GM12892 (cell line): ENCODE measurements around the gene SEC24B.
A peak's percentile ranks its signal among the peaks of the same experiment; 100 is the strongest.
"Not testable (repeated sequence)": the region's sequence is repeated elsewhere in the genome, so short reads cannot be mapped to it uniquely, and the experiment has no call there.

Experiments used
- DNase-seq: peaks from one replicate; pipeline ENCODE4 v3.0.0; 2011; ENCODE audit not compliant: insufficient read length
- FAIRE-seq: peaks from 2 replicates; lab custom pipeline; 2011; peaks lifted over from hg19 to GRCh38; lab: Jason Lieb, UNC
- POLR2A ChIP-seq: IDR thresholded peaks from 2 replicates; pipeline ENCODE4 v1.6.1; 2011; ENCODE audit warnings: low read depth, low read length, control low read depth
- POLR2AphosphoS5 ChIP-seq: IDR thresholded peaks from 2 replicates; pipeline ENCODE4 v1.6.1; 2011; ENCODE audit warnings: low read depth, low read length, control low read depth
- TAF1 ChIP-seq: IDR thresholded peaks from 2 replicates; pipeline ENCODE4 v1.6.1; 2011; ENCODE audit warnings: low read depth, mild to moderate bottlenecking, control low read depth, low read length, borderline replicate concordance

Gene SEC24B

DNA sequence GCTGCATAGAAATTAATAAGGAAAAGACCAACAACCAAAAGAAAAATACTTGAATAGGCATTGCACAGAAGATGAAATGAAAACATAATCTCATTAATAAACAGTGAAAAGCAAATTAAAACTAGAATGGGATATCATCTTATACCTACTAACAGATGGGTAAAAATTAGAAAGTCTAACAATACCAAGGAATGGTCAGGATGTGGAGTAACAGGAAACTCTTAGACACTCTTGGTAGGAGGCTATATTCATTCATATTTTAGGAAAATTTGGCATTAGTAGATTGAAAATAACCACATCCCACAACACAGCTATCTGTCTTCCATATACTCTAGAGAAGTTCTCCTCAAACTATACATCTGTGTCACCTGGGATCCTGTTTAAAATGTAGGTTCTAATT, 36.3 kb downstream of the SEC24B start:
- DNase-seq (no peak), FAIRE-seq (peak; percentile 44)
- no peak for TF ChIP-seq POLR2A
- no peak for TF ChIP-seq TAF1
- TF ChIP-seq POLR2AphosphoS5: no peak

GRCh38 chr4:109472343-109472761, 38.7 kb downstream of the SEC24B start:
- DNase-seq (no peak), FAIRE-seq (no peak)

DNA sequence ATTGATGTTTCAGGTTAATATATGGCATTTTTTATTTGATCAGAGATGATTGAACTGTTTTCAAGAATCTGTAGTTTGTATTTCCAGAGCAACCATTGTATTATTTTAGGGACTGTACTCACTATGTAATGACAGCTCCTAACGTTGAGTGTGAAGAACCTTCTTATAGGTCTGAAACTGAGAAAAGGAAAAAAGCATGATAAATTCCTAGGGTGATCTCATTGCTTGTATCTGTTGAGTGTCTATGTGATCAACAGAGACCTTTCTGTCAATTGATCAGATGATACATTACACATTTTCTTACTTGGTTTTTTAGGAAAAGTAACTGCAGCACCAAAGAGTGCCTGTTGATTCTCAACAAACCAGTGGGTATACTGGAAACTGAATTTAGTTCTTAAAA, 40.2 kb downstream of the SEC24B start:
- no peak for FAIRE-seq
- DNase-seq: no peak
- TF ChIP-seq POLR2AphosphoS5: no peak

More at GRCh38 chr4:109472343-109472761, 38.7 kb downstream of the SEC24B start:
- no peak for TF ChIP-seq POLR2A
- no peak for TF ChIP-seq TAF1
- no peak for TF ChIP-seq POLR2AphosphoS5

DNA sequence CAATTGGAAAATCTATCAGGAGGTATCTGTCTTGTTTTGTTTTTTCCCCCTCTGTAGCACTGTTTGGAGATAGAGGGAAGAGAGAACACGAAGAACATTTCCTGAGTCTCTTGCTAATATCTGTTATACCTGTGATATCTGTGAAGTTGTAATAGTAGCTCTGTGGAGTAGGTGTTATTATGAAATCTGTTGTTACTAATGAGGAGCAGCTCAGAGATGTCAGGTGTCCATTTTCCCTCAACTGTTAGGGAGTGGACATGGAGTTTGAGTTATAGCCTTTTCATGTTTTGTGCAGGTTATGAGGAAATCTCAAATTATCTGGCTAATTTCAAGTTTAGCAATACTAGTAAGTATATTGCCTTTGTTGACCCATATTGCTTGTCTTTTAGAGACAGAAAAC, 52.4 kb downstream of the SEC24B start:
- no peak for TF ChIP-seq POLR2A
- no peak for TF ChIP-seq TAF1
- TF ChIP-seq POLR2AphosphoS5: no peak
- DNase-seq: no peak
- FAIRE-seq: no peak

DNA sequence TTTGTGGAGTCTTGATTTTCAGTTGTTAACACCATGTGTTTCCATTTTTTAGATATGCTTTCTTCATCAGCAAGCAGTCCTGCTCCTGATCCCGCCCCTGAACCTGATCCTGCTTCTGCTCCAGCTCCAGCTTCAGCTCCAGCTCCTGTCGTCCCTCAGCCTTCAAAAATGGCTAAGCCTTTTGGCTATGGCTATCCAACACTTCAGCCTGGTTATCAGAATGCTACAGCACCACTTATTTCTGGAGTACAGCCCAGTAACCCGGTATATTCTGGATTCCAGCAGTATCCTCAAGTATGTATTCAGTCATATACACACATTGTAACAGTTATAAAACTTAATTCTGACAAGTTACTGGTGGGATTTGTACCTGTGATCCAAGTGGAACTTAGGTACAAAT, 60.9 kb downstream of the SEC24B start:
- no peak for DNase-seq
- no peak for TF ChIP-seq POLR2AphosphoS5
- no peak for TF ChIP-seq POLR2A
- no peak for TF ChIP-seq TAF1
- no peak for FAIRE-seq

DNA sequence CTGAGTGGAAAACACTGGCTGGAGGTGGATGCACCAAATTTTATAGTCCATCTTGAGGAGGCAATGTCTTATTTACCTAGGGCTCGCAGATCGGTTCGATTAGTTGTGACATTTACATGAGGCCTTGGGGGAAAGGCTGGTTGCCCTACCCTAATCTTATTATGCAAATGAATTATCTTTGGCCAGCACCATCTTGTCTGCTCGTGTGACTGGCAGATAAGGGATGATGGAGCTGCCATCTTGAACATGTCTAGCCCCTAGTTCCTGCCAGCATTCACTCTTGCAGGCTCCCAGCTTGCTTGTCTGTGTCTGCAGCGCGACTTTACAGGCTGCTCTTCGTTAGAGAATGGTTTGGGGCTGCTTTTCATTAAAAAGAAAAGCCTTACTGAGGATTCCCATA, 61.9 kb downstream of the SEC24B start:
- FAIRE-seq: no peak
- TF ChIP-seq TAF1 (no peak), POLR2AphosphoS5 (no peak), POLR2A (no peak)
- DNase-seq: no peak

DNA sequence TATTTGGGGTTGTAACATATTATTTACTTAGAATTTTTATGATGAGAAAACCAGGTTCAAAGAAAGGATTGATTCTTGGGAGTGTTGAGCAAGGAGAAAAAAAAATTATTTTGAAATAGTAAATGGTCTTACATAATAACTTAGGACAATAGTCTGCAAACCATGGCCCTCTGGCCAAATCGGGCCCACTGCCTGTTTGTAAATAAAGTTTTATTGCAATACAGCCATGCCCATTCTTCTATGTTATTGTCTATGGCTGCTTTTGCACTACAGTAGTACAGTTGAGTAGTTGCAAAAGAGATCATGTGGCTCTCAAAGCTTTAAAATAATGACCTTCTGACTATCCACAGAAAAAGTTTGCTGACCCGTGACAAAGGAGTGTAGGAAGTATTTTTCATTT, 63.3 kb downstream of the SEC24B start:
- FAIRE-seq (no peak), DNase-seq (no peak)

DNA sequence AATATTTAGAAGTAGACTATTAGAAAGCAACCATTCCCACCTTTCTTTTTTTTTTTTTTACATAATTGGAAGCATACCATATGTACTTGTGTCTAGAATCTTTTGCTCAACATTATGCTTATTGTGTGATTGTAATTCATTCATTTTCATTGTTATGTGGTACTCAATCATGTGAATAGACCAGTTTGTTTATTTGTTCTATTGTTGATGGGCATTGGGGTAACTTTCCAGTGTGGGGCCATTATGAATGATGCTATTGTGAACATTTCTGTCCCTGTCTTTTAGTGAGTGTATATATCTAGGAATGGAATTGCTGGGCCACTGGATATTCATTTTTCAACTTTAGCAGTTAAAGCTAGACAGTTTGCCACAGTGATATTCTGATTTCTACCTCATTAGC, 63.9 kb downstream of the SEC24B start:
- no peak for TF ChIP-seq POLR2A
- TF ChIP-seq TAF1: no peak
- no peak for TF ChIP-seq POLR2AphosphoS5
- FAIRE-seq (no peak), DNase-seq (no peak)

More for the DNA sequence above, 63.3 kb downstream of the SEC24B start:
- TF ChIP-seq POLR2AphosphoS5 (no peak), TAF1 (no peak), POLR2A (no peak)

GRCh38 chr4:109499513-109499912, 65.9 kb downstream of the SEC24B start:
- no peak for FAIRE-seq
- TF ChIP-seq TAF1 (no peak), POLR2A (no peak), POLR2AphosphoS5 (no peak)
- no peak for DNase-seq

DNA sequence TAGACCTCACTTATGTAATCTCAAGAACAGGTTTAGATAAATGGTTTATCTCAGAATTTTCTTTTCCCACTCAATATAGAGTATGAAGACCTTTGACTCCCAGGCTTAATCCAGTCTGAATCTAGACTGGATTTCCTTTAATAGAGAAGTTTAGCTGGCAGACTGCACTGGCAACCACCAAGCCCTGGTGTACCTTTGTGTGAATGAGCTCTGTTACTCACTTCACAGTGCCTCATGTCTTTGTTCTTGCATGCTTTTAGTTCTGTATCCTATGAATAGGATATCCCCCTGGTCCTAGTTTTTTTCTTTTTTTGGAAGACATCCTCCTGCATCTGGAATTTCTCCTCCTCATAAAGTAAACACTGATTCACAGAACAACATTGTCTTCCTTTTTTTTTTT, 73.3 kb downstream of the SEC24B start:
- no peak for TF ChIP-seq POLR2AphosphoS5
- no peak for TF ChIP-seq TAF1
- no peak for TF ChIP-seq POLR2A
- no peak for FAIRE-seq
- no peak for DNase-seq

GRCh38 chr4:109510687-109511086, 77.1 kb downstream of the SEC24B start:
- TF ChIP-seq POLR2AphosphoS5 (no peak), TAF1 (no peak), POLR2A (no peak)

DNA sequence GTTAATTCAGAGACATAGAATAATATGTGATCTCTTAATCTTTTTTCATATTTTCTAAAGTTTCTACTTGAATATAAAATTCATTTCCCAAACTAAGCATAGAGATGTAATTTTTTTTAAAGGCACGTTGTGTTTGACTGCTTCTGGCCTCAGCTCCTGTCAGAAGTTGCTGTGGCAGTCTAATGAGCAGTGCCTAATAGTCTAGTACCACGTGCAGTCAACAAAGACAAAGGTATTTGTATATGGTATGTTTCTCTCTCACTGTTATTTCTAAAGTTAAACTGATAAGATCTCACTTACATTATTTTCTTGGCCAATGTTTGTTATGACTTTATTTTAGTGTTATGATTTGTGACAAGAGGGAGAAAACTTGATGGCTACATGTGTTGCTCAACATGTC, 77.8 kb downstream of the SEC24B start:
- DNase-seq (no peak), FAIRE-seq (no peak)
- TF ChIP-seq TAF1 (no peak), POLR2A (no peak), POLR2AphosphoS5 (no peak)

More at GRCh38 chr4:109510687-109511086, 77.1 kb downstream of the SEC24B start:
- DNase-seq (no peak), FAIRE-seq (no peak)

- DNase-seq, FAIRE-seq: not testable (repeated sequence)
Measured at GRCh38 chr4:109513368-109513767, 79.8 kb downstream of the SEC24B start.
